Smooth muscle cell (in vitro differentiated cells): ENCODE measurements around the gene CRIM1. TPM values are rescaled to one million over a fixed set of nuclear protein-coding genes. Genes with fewer than 3 reads are reported as not detected.
A peak's percentile ranks its signal among the peaks of the same experiment; 100 is the strongest.

Experiments
- DNase-seq: peaks from one replicate; lab custom pipeline; 2025; ENCODE audit not compliant: unreplicated experiment; lab: John Stamatoyannopoulos, UW
- H2AFZ ChIP-seq: fragments of 200-600 bp; sonication (generic); 2 replicates; pipeline ENCODE4 v1.6.0; 2016; ENCODE audit warnings: antibody characterized with exemption, low read depth, mild to moderate bottlenecking
- H3F3A ChIP-seq: fragments of 200-600 bp; sonication (generic); 2 replicates; pipeline ENCODE4 v1.6.0; 2017; ENCODE audit warnings: antibody characterized with exemption, low read depth
- H3K27ac ChIP-seq: fragments of 200-600 bp; sonication (generic); 2 replicates; pipeline ENCODE4 v1.5.1; 2016; ENCODE audit warnings: low read depth, mild to moderate bottlenecking
- H3K27me3 ChIP-seq: fragments of 200-600 bp; sonication (generic); 2 replicates; pipeline ENCODE4 v1.6.1; 2016; ENCODE audit warnings: low read depth, mild to moderate bottlenecking
- H3K36me3 ChIP-seq: fragments of 200-600 bp; sonication (generic); 2 replicates; pipeline ENCODE4 v1.5.1; 2016; ENCODE audit warnings: low read depth
- H3K4me1 ChIP-seq: fragments of 200-600 bp; sonication (generic); 2 replicates; pipeline ENCODE4 v1.5.1; 2016; ENCODE audit warnings: low read depth
- H3K4me2 ChIP-seq: fragments of 200-600 bp; sonication (generic); 2 replicates; pipeline ENCODE4 v1.6.0; 2016; ENCODE audit warnings: mild to moderate bottlenecking
- H3K4me3 ChIP-seq: fragments of 200-600 bp; sonication (generic); 2 replicates; pipeline ENCODE4 v1.5.1; 2016; ENCODE audit warnings: mild to moderate bottlenecking
- H3K79me2 ChIP-seq: fragments of 200-600 bp; sonication (generic); 2 replicates; pipeline ENCODE4 v1.6.0; 2016; ENCODE audit warnings: low read depth, mild to moderate bottlenecking
- H3K9ac ChIP-seq: fragments of 200-600 bp; sonication (generic); 2 replicates; pipeline ENCODE4 v1.6.0; 2016; ENCODE audit warnings: low read depth
- H3K9me3 ChIP-seq: fragments of 200-600 bp; sonication (generic); replicated peaks from 2 replicates; pipeline ENCODE4 v1.5.1; 2016; ENCODE audit warnings: low read depth
- H4K20me1 ChIP-seq: fragments of 200-600 bp; sonication (generic); 2 replicates; pipeline ENCODE4 v1.6.0; 2016; ENCODE audit warnings: low read depth
- WGBS: methylation state at CpG from one replicate; pipeline ENCODE4 v1.1.7; 2016; ENCODE audit warnings: low lambda C conversion rate; 5-methylcytosine and 5-hydroxymethylcytosine counted together
- polyA plus RNA-seq: library from polyadenylated mRNA; unstranded; fragments of >200 nt; fragmentation: Nextera tagmentation; extraction: Ambion mirVana; gene quantifications from 2 replicates; pipeline ENCODE4 v1.2.1, GENCODE V29; 2016
- total RNA-seq: library from RNA; depleted of rRNA; stranded (reverse); fragments of >200 nt; gene quantifications from 2 replicates; pipeline ENCODE4 v1.2.3, GENCODE V29; 2014
- TF ChIP-seq, protein P1 (sequence below): fragments of 200-600 bp; sonication (generic); IDR thresholded peaks from 2 replicates; pipeline ENCODE4 v1.5.1; 2017; ENCODE audit warnings: borderline replicate concordance, mild to moderate bottlenecking, antibody characterized with exemption; ENCODE audit not compliant: insufficient read depth, poor library complexity, severe bottlenecking

CRIM1 gene
- total and polyA plus RNA-seq, 2 experiments from 2014 or later: 10.1 to 28.0 TPM

DNA sequence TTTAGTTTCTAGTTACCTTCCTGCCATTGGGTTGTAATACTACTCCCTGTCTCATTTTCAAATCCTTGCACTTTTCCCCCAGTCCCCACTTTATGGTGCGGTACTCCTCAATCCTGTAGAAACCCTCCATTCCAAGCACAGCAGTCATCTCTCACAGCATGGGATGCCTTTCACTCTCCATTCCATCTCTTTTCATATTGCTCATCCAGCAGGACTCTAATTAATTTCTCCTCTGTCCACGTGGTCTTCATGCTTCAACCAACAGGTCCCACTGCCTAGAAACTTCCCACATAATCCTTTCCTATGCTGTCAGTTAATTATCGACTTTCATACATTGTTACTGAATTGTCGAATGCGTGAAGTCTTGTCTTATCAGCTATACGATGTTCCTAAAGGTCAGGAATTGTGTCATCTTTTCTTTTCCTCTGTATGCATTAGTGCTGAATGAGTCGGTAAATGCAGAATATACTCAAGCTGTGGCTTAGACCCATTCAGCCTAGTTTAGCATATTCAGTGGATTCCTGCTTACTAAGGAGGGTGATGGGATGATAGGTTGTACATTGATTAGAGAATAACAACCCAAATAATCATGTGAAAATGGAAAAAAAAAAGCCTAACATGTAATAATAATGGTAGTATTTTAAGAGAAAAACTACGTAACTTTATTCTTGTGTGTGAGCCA is 89.7 kb downstream of the CRIM1 start:
- Histone ChIP-seq H3K9me3 (no peaks in the 10 kb centered on the region), H3K36me3 (peaks cover 10% of the 10 kb centered on the region), H4K20me1 (no peaks in the 10 kb centered on the region), H3K4me1 (no peaks in the 10 kb centered on the region), H2AFZ (no peak overlapping the region), H3K27ac (no peak overlapping the region), H3K79me2 (no peaks in the 10 kb centered on the region), H3K4me2 (no peak overlapping the region), H3F3A (no peaks in the 10 kb centered on the region), H3K4me3 (no peak overlapping the region), H3K27me3 (no peaks in the 10 kb centered on the region), H3K9ac (no peak overlapping the region)
- TF ChIP-seq, protein P1, sequence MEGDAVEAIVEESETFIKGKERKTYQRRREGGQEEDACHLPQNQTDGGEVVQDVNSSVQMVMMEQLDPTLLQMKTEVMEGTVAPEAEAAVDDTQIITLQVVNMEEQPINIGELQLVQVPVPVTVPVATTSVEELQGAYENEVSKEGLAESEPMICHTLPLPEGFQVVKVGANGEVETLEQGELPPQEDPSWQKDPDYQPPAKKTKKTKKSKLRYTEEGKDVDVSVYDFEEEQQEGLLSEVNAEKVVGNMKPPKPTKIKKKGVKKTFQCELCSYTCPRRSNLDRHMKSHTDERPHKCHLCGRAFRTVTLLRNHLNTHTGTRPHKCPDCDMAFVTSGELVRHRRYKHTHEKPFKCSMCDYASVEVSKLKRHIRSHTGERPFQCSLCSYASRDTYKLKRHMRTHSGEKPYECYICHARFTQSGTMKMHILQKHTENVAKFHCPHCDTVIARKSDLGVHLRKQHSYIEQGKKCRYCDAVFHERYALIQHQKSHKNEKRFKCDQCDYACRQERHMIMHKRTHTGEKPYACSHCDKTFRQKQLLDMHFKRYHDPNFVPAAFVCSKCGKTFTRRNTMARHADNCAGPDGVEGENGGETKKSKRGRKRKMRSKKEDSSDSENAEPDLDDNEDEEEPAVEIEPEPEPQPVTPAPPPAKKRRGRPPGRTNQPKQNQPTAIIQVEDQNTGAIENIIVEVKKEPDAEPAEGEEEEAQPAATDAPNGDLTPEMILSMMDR: no peak
- WGBS: 85% methylated on average over 8 of the region's 8 CpGs
- DNase-seq: no peak

DNA sequence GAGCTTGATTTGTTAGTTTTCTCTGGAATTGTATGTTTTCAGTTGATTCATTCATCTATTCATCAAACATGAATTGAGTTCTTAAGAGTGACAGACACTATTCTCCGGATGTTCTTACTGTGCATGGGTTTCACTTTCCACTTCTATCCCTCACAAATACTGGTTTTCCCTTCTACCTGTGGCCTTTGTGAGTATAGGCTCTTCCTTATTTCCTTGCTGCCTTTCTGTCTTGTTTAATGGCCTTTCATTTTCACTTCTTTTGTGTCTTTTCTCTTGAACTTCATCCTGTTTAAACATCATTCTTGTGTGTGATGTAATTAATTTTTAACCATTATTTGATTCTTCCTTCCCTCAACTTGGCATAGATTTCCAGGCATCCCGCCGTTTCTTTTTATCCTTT is 90.7 kb downstream of the CRIM1 start:
- Histone ChIP-seq H3K27ac (no peak overlapping the region), H3K36me3 (peaks cover 10% of the 10 kb centered on the region), H3K9me3 (no peaks in the 10 kb centered on the region), H2AFZ (no peak overlapping the region), H3K4me2 (no peak overlapping the region), H3K4me1 (peaks cover 8% of the 10 kb centered on the region), H3F3A (peaks cover 5% of the 10 kb centered on the region), H3K79me2 (no peaks in the 10 kb centered on the region), H3K9ac (no peak overlapping the region), H4K20me1 (peaks cover 6% of the 10 kb centered on the region), H3K27me3 (no peaks in the 10 kb centered on the region), H3K4me3 (no peak overlapping the region)
- DNase-seq: no peak
- WGBS: 98% methylated on average over 3 of the region's 3 CpGs
- TF ChIP-seq, protein P1: no peak

DNA sequence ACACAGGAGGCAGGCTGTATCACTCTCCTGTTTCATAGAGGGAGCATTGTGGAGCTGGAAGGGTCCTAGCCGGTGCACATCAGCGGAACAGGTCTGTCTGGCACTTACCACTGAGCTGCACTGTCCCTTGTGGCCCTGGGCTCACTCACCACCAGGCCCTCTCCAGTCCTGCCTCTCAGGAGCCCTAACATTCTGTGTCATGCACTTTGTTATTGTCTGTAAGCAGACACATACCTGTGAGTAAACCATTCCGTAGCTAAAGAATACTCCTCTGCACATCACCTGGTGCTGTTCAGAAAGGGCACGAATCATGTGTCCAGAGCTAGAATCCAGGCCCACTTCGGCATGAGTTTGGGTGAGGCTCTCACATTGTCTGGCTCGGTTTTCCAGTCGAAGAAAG is 93.6 kb downstream of the CRIM1 start:
- Histone ChIP-seq H3K4me3 (no peak overlapping the region), H3K4me1 (peaks cover 9% of the 10 kb centered on the region), H3K36me3 (peaks cover 5% of the 10 kb centered on the region), H3K27me3 (no peaks in the 10 kb centered on the region), H3K9me3 (no peaks in the 10 kb centered on the region), H3K79me2 (no peaks in the 10 kb centered on the region), H2AFZ (no peak overlapping the region), H3K4me2 (no peak overlapping the region), H3F3A (peaks cover 5% of the 10 kb centered on the region), H3K9ac (no peak overlapping the region), H3K27ac (no peak overlapping the region), H4K20me1 (peaks cover 12% of the 10 kb centered on the region)
- no peak for DNase-seq
- WGBS: 94% methylated on average over 7 of the region's 7 CpGs
- TF ChIP-seq, protein P1: no peak

DNA sequence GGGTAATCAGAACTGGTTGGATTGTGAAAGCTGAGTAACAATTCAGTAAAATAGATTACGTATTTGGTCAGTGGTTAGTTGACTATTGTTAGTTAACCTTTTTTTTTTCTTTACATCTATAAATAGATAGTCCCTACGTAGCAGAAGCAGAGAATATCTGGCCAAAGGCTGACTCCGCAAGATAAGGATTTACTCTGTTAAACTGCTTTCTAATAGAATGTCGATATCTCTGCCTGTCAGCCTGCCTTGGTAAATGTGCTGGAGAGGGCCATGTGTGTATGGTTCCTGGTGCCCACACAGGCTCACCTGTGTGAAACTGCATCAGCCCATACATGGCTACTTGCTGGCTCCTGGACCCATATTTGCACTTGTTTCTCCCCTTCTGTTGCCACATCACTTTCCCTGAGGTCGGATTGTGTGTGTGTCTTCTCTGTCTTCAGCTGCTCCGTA is 94.4 kb downstream of the CRIM1 start:
- no peaks in the 10 kb centered on the region for H3K27me3 ChIP-seq
- H3K4me2 ChIP-seq: peak overlapping the region; percentile 50
- peaks cover 5% of the 10 kb centered on the region for H3K36me3 ChIP-seq
- peak overlapping the region; percentile 62 for H3K27ac ChIP-seq
- no peak overlapping the region for H3K4me3 ChIP-seq
- H3K9me3 ChIP-seq: no peaks in the 10 kb centered on the region
- peaks cover 9% of the 10 kb centered on the region for H3K4me1 ChIP-seq
- 56% methylated on average over 6 of the region's 6 CpGs for WGBS
- H3K79me2 ChIP-seq: no peaks in the 10 kb centered on the region
- no peak for DNase-seq
- peaks cover 12% of the 10 kb centered on the region for H4K20me1 ChIP-seq
- TF ChIP-seq, protein P1: no peak
- H3F3A ChIP-seq: peaks cover 5% of the 10 kb centered on the region
- H2AFZ ChIP-seq: no peak overlapping the region
- no peak overlapping the region for H3K9ac ChIP-seq
